Hypothalamus (tissue), 51 donors: ENCODE data around the gene RBPJ.
"Not testable (repeated sequence)": the region's sequence is repeated elsewhere in the genome, so short reads cannot be mapped to it uniquely, and the experiment has no call there.

Experiments used
- DNase-seq, 51 donors: peaks; one replicate each; lab custom pipeline; 2025; lab: John Stamatoyannopoulos, UW

Gene RBPJ

GRCh38 chr4:26300314-26301307 lies 20.2 kb upstream of the RBPJ start:
- no peak for DNase-seq

- DNase-seq, result no peak
Observed at GRCh38 chr4:26302031-26302899, 18.5 kb upstream of the RBPJ start.

- DNase-seq, result no peak
Observed at GRCh38 chr4:26303008-26303407, 17.8 kb upstream of the RBPJ start.

- no peak for DNase-seq
Observed at GRCh38 chr4:26307037-26307800, 13.6 kb upstream of the RBPJ start.

GRCh38 chr4:26308568-26308967 lies 12.2 kb upstream of the RBPJ start:
- DNase-seq, result no peak

GRCh38 chr4:26310264-26310663 lies 10.6 kb upstream of the RBPJ start:
- DNase-seq, result no peak

- no peak for DNase-seq
Observed at GRCh38 chr4:26311633-26312032, 9.2 kb upstream of the RBPJ start.

- DNase-seq, result not testable (repeated sequence)
Observed at GRCh38 chr4:26315316-26315932, 5.4 kb upstream of the RBPJ start.

- no peak for DNase-seq
Observed at GRCh38 chr4:26317766-26318165, 3.0 kb upstream of the RBPJ start.

- DNase-seq, result peak; percentile 75 to 99 (median 95)
Observed at GRCh38 chr4:26319467-26319948, 1.3 kb upstream of the RBPJ start.

GRCh38 chr4:26319949-26320537 lies 771 bp upstream of the RBPJ start:
- peak in 17 of 51 donors; percentile 42 to 86 (median 66) for DNase-seq

GRCh38 chr4:26321373-26322221 lies 783 bp downstream of the RBPJ start:
- DNase-seq, result peak in 15 of 51 donors; percentile 9 to 58 (median 36)

GRCh38 chr4:26322346-26322745 lies 1.5 kb downstream of the RBPJ start:
- DNase-seq, result no peak

- no peak for DNase-seq
Observed at GRCh38 chr4:26323821-26324220, 3.0 kb downstream of the RBPJ start.

GRCh38 chr4:26325191-26325590 lies 4.4 kb downstream of the RBPJ start:
- DNase-seq, result peak in 1 of 51 donors; percentile 0

- no peak for DNase-seq
Observed at GRCh38 chr4:26326791-26327190, 6.0 kb downstream of the RBPJ start.

GRCh38 chr4:26330186-26330787 lies 9.5 kb downstream of the RBPJ start:
- peak in 3 of 51 donors; percentile 12 to 83 (median 21) for DNase-seq

- DNase-seq, result peak in 1 of 51 donors; percentile 14
Observed at GRCh38 chr4:26330946-26331345, 10.1 kb downstream of the RBPJ start.
